K562 (cell line): Measurements from ENCODE around the gene CD9. TPM values are rescaled to one million over a fixed set of nuclear protein-coding genes. Genes with fewer than 3 reads are reported as not detected.

Experiments used
- CC2D1A ChIP-seq: fragments of 450-650 bp; IDR thresholded peaks from 2 replicates; pipeline ENCODE4 v1.6.1; 2017; ENCODE audit warnings: mild to moderate bottlenecking
- CREM ChIP-seq: IDR thresholded peaks from 2 replicates; pipeline ENCODE4 v1.6.1; 2014; ENCODE audit warnings: antibody characterized with exemption, low read depth
- CTBP1 ChIP-seq: fragments of 450-650 bp; IDR thresholded peaks from 2 replicates; pipeline ENCODE4 v1.6.1; 2016; ENCODE audit warnings: borderline replicate concordance
- GABPB1 ChIP-seq: sonication (generic); formaldehyde crosslinking; IDR thresholded peaks from 2 replicates; pipeline ENCODE4 v1.8.0; 2022; ENCODE audit warnings: mild to moderate bottlenecking, missing genetic modification reagents
- GATA2 ChIP-seq: sonication (generic); formaldehyde crosslinking; IDR thresholded peaks from 2 replicates; pipeline ENCODE4 v1.4.0; 2020; ENCODE audit warnings: mild to moderate bottlenecking, missing genetic modification reagents
- HDAC3 ChIP-seq: fragments of 450-650 bp; IDR thresholded peaks from 2 replicates; pipeline ENCODE4 v1.6.1; 2018; ENCODE audit warnings: borderline replicate concordance, mild to moderate bottlenecking, moderate library complexity; ENCODE audit not compliant: partially characterized antibody
- JUNB ChIP-seq: fragments of 450-650 bp; formaldehyde crosslinking; conservative IDR thresholded peaks from 2 replicates; pipeline ENCODE4 v1.4.0; 2020; ENCODE audit warnings: mild to moderate bottlenecking
- MNT ChIP-seq, 2 experiments: fragments of 450-650 bp; conservative IDR thresholded peaks; 2 replicates each; pipeline ENCODE4 v1.6.1; 2017; ENCODE audit warnings: mild to moderate bottlenecking in 2 of 2, moderate library complexity in 2 of 2
- NCOA1 ChIP-seq: fragments of 450-650 bp; IDR thresholded peaks from 2 replicates; pipeline ENCODE4 v1.6.1; 2016; ENCODE audit warnings: low read depth
- NCOR1 ChIP-seq: fragments of 450-650 bp; IDR thresholded peaks from 2 replicates; pipeline ENCODE4 v1.6.1; 2016; ENCODE audit warnings: mild to moderate bottlenecking, moderate library complexity
- NFE2 ChIP-seq: IDR thresholded peaks from 2 replicates; pipeline ENCODE4 v1.6.1; 2014; ENCODE audit warnings: antibody characterized with exemption, low read depth
- NFIC ChIP-seq: fragments of 450-650 bp; IDR thresholded peaks from 2 replicates; pipeline ENCODE4 v1.6.1; 2017; ENCODE audit warnings: mild to moderate bottlenecking, inconsistent platforms
- NFXL1 ChIP-seq: fragments of 450-650 bp; formaldehyde crosslinking; IDR thresholded peaks from 2 replicates; pipeline ENCODE4 v1.4.0; 2021; ENCODE audit warnings: mild to moderate bottlenecking
- SMAD4 ChIP-seq: fragments of 250-450 bp; sonication (Bioruptor Pico); conservative IDR thresholded peaks from 2 replicates; pipeline ENCODE4 v1.8.0; 2021; ENCODE audit warnings: inconsistent platforms, mild to moderate bottlenecking, moderate library complexity
- TAL1 ChIP-seq: fragments of 450-650 bp; IDR thresholded peaks from 2 replicates; pipeline ENCODE4 v1.6.1; 2016; ENCODE audit warnings: mild to moderate bottlenecking
- TBL1XR1 ChIP-seq, 2 experiments: IDR thresholded peaks; 2 replicates each; pipeline ENCODE4 v1.6.1; 2012; ENCODE audit warnings: improper control_type of control experiment in 2 of 2, low read length in 2 of 2, mild to moderate bottlenecking in 1 of 2
- TRIM24 ChIP-seq, 2 experiments: fragments of 450-650 bp; IDR thresholded peaks; 2 replicates each; pipeline ENCODE4 v1.6.1; 2016
- polyA plus RNA-seq, 8 experiments: library from polyadenylated mRNA; depleted of rRNA in 4 of 8; stranded (reverse) in 5 of 8; unstranded in 3 of 8; fragments of >200 nt; fragmentation: Nextera tagmentation in 2 of 8; fragmentation: Illumina TruSeq in 1 of 8; extraction: Ambion mirVana in 2 of 8; extraction: Trizol in 1 of 8; gene quantifications; 2 replicates each; pipeline versions ENCODE4 v1.2.1 to v1.2.3, GENCODE V29; 2011 to 2014; ENCODE audit warnings: inconsistent platforms in 1 of 8, missing spikeins in 1 of 8
- total RNA-seq, 7 experiments: library from RNA; depleted of rRNA in 6 of 7; stranded (reverse); fragments of >200 nt in 6 of 7; fragmentation: Illumina TruSeq in 2 of 7; extraction: Trizol in 2 of 7; gene quantifications; 2 replicates each; pipeline versions ENCODE4 v1.2.1 to v1.2.3, GENCODE V29; 2011 to 2021; ENCODE audit warnings: low replicate concordance in 1 of 7
- TF ChIP-seq, protein P1 (sequence below), 2 experiments: fragments of 450-650 bp; IDR thresholded peaks; 2 replicates each; pipeline ENCODE4 v1.6.1; 2016
- TF ChIP-seq, protein P2 (sequence below), 2 experiments: fragments of 150-350 bp in 1 of 2; IDR thresholded peaks; 2 replicates each; pipeline ENCODE4 v1.6.1; 2012 to 2016; ENCODE audit warnings: low read depth in 2 of 2, low read length in 2 of 2, mild to moderate bottlenecking in 1 of 2, moderate library complexity in 1 of 2

The CD9 gene
- total and polyA plus RNA-seq, 9 of the 15 experiments (the other 6 are each of a cell fraction or from before 2014, with no cell fraction given), result 0.43 to 5.6 (median 0.62) TPM

DNA sequence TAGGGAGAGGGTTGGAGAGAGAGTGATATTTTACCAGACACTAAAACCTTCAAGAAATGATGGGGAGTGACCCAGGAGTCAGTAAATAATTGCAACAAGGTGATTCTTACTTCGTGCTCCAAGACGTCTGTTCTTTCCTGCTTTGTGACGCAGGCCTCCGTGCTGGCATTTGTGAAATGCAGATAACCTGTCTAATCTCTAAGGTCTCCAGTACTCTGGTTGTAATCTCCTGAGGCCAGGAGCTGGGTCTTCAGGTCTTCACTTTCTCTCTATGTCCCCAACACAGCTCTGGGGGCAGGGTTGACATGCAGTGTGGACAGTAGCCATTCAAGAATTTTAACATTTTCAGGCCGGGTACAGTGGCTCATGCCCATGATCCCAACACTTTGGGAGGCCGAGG lies 53.1 kb downstream of the CD9 start (continued):
- TF ChIP-seq MNT (conservative IDR thresholded peaks at IDR 0.05) (0 out of 4 replicates have a peak, but pooled peaks of 1 of the 2 experiments have one; percentile 25), NCOA1 (peak; percentile 31; the same call in 1 of the 2 replicates), GABPB1 (no peak), CTBP1 (peak; percentile 44; the same call in 1 of the 2 replicates), CREM (peak; percentile 83), TRIM24 (IDR thresholded peaks at IDR 0.05) (peak; percentile 49 to 81; a peak in 3 of 4 replicates), TBL1XR1 (IDR thresholded peaks at IDR 0.05; ENCODE audit: low read length in 2 of 2) (peak in 1 of 2 experiments; percentile 54; a peak in 1 of 4 replicates), NFIC (peak; percentile 72), NFXL1 (no peak), TAL1 (peak; percentile 94), GATA2 (peak; percentile 75), NFE2 (no peak), CC2D1A (peak; percentile 33; the same call in 1 of the 2 replicates), SMAD4 (CRISPR knock-in tag) (0 out of 2 replicates have a peak, but pooled peaks have one; percentile 39), NCOR1 (peak; percentile 89), JUNB (CRISPR knock-in tag) (no peak), HDAC3 (peak; percentile 55)
- TF ChIP-seq, protein P1, sequence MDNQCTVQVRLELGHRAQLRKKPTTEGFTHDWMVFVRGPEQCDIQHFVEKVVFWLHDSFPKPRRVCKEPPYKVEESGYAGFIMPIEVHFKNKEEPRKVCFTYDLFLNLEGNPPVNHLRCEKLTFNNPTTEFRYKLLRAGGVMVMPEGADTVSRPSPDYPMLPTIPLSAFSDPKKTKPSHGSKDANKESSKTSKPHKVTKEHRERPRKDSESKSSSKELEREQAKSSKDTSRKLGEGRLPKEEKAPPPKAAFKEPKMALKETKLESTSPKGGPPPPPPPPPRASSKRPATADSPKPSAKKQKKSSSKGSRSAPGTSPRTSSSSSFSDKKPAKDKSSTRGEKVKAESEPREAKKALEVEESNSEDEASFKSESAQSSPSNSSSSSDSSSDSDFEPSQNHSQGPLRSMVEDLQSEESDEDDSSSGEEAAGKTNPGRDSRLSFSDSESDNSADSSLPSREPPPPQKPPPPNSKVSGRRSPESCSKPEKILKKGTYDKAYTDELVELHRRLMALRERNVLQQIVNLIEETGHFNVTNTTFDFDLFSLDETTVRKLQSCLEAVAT (IDR thresholded peaks at IDR 0.05), result no peak
- TF ChIP-seq, protein P2, sequence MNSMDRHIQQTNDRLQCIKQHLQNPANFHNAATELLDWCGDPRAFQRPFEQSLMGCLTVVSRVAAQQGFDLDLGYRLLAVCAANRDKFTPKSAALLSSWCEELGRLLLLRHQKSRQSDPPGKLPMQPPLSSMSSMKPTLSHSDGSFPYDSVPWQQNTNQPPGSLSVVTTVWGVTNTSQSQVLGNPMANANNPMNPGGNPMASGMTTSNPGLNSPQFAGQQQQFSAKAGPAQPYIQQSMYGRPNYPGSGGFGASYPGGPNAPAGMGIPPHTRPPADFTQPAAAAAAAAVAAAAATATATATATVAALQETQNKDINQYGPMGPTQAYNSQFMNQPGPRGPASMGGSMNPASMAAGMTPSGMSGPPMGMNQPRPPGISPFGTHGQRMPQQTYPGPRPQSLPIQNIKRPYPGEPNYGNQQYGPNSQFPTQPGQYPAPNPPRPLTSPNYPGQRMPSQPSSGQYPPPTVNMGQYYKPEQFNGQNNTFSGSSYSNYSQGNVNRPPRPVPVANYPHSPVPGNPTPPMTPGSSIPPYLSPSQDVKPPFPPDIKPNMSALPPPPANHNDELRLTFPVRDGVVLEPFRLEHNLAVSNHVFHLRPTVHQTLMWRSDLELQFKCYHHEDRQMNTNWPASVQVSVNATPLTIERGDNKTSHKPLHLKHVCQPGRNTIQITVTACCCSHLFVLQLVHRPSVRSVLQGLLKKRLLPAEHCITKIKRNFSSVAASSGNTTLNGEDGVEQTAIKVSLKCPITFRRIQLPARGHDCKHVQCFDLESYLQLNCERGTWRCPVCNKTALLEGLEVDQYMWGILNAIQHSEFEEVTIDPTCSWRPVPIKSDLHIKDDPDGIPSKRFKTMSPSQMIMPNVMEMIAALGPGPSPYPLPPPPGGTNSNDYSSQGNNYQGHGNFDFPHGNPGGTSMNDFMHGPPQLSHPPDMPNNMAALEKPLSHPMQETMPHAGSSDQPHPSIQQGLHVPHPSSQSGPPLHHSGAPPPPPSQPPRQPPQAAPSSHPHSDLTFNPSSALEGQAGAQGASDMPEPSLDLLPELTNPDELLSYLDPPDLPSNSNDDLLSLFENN (IDR thresholded peaks at IDR 0.05; ENCODE audit: low read depth in 2 of 2, low read length in 2 of 2), result peak in 1 of 2 experiments; percentile 75; a peak in 2 of 4 replicates
